ENCODE results near the gene MRPL3. TPM values are rescaled to one million over a fixed set of nuclear protein-coding genes. Genes with fewer than 3 reads are reported as not detected.

The MRPL3 gene
- total RNA-seq, 2 experiments from 2014 or later, result 61.4 to 63.5 TPM

- Mint-ChIP-seq H3K4me3 (no peak overlapping the region), H3K36me3 (ENCODE audit: low read depth) (peaks cover 49% of the 10 kb centered on the region), H3K27ac (peak overlapping the region; percentile 21), H3K9me3 (no peaks in the 10 kb centered on the region), H3K4me1 (peaks cover 22% of the 10 kb centered on the region), H3K27me3 (no peaks in the 10 kb centered on the region)
- ChIA-PET POLR2A (interaction anchor here (1.1 to 1.3 kb wide), 2 partner anchors 17 to 103 kb away, joined by 3 read pairs; partner anchors contain the start of gene NUDT16), CTCF (no interaction called here)
- DNase-seq, result no peak
Observed at GRCh38 chr3:131485119-131485518, 17.7 kb downstream of the MRPL3 start.

DNA sequence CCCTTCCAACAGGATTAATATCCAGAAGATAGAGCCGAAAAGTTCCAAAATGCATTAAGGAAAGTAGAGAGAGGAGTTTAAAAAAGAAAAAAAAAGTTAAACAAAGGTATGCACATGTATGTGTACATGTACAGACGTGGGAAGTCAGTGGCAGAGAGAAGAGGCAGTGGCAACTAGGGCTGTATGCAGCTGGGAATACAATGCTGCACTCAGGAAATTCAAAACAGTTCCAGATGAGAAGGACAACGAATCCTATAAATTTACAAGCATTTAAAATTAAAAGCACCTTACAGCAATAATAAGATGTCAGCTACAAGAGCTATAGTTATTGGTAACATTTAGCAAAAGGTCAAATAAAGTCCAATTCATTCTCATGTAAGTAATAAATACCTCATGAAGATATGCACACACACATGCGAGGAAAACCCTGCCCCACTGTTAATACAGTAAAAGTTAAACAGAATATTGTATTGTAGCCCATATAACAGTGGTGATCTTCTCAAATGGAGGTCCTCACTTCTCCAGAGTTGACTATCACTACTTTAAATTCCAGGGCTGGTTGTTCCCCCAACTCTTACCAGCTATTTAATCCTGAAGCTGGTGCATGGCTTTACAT is 18.2 kb downstream of the MRPL3 start:
- Mint-ChIP-seq H3K27me3 (no peaks in the 10 kb centered on the region), H3K4me3 (no peak overlapping the region), H3K4me1 (peaks cover 22% of the 10 kb centered on the region), H3K27ac (no peak overlapping the region), H3K36me3 (ENCODE audit: low read depth) (peaks cover 52% of the 10 kb centered on the region), H3K9me3 (no peaks in the 10 kb centered on the region)
- ChIA-PET CTCF (no interaction called here), POLR2A (interaction anchor here (1.1 to 1.3 kb wide), 2 partner anchors 17 to 103 kb away, joined by 3 read pairs; partner anchors contain the start of gene NUDT16)
- no peak for DNase-seq

DNA sequence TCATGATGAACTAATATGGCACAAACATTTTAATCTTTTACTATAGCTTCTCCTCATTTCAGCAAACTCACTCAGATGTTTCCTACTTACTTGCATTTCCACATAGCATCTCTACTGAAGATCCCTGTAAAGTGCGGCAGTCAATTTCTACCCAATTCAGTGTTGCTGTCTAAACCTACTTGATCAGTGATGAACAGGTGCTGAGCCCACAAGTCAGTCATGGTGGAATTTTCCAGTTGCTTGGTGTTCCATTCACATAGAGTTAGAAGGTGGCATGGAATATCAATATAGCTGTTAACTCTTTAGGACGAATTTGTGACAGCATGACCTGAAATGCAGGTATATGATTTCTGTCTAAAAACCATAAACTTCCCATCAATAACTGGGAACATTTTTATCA is 22.7 kb downstream of the MRPL3 start:
- no peak overlapping the region for H3K27ac Mint-ChIP-seq
- no peak overlapping the region for H3K4me3 Mint-ChIP-seq
- H3K27me3 Mint-ChIP-seq, result no peaks in the 10 kb centered on the region
- H3K36me3 Mint-ChIP-seq (ENCODE audit: low read depth), result peaks cover 33% of the 10 kb centered on the region
- peaks cover 7% of the 10 kb centered on the region for H3K4me1 Mint-ChIP-seq
- CTCF ChIA-PET, result no interaction called here
- POLR2A ChIA-PET, result interaction anchor here (0.9 to 1.2 kb wide), 2 partner anchors 13 to 38 kb away, joined by 3 read pairs; no protein-coding TSS in a partner anchor
- H3K9me3 Mint-ChIP-seq, result no peaks in the 10 kb centered on the region
- no peak for DNase-seq

GRCh38 chr3:131477813-131478212 is 25.0 kb downstream of the MRPL3 start:
- Mint-ChIP-seq H3K27me3 (no peaks in the 10 kb centered on the region), H3K27ac (no peak overlapping the region), H3K4me1 (peaks cover 18% of the 10 kb centered on the region), H3K36me3 (ENCODE audit: low read depth) (peaks cover 30% of the 10 kb centered on the region), H3K4me3 (no peak overlapping the region), H3K9me3 (no peaks in the 10 kb centered on the region)
- no peak for DNase-seq
- CTCF ChIA-PET, result no interaction called here
- POLR2A ChIA-PET, result no interaction called here

DNA sequence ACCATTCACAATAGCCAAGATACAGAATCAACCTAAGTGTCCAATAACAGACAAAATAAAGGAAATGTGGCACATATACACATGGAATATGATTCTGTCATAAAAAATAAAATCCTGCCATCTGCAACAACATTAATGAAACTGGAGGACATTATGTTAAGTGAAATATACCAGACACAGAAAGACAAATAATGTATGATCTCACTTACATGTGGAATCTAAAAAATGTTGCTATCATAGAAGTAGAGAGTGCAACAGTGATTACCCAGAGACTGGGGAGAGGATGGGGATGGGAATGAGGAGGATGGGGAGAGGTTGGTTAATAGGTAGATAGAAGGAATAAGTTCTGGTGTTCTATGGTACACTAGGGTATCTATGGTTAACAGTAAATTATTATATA is 28.7 kb downstream of the MRPL3 start:
- peaks cover 29% of the 10 kb centered on the region for H3K36me3 Mint-ChIP-seq (ENCODE audit: low read depth)
- no peak overlapping the region for H3K4me3 Mint-ChIP-seq
- H3K27me3 Mint-ChIP-seq, result no peaks in the 10 kb centered on the region
- no peak for DNase-seq
- H3K27ac Mint-ChIP-seq, result no peak overlapping the region
- peaks cover 25% of the 10 kb centered on the region for H3K4me1 Mint-ChIP-seq
- ChIA-PET POLR2A (no interaction called here), CTCF (no interaction called here)
- no peaks in the 10 kb centered on the region for H3K9me3 Mint-ChIP-seq

- H3K4me1 Mint-ChIP-seq, result peaks cover 21% of the 10 kb centered on the region
- no peak overlapping the region for H3K27ac Mint-ChIP-seq
- DNase-seq, result no peak
- POLR2A ChIA-PET, result no interaction called here
- H3K36me3 Mint-ChIP-seq (ENCODE audit: low read depth), result peaks cover 34% of the 10 kb centered on the region
- CTCF ChIA-PET, result no interaction called here
- no peaks in the 10 kb centered on the region for H3K27me3 Mint-ChIP-seq
- H3K9me3 Mint-ChIP-seq, result no peaks in the 10 kb centered on the region
- no peak overlapping the region for H3K4me3 Mint-ChIP-seq
Observed at GRCh38 chr3:131470377-131470776, 32.4 kb downstream of the MRPL3 start.

DNA sequence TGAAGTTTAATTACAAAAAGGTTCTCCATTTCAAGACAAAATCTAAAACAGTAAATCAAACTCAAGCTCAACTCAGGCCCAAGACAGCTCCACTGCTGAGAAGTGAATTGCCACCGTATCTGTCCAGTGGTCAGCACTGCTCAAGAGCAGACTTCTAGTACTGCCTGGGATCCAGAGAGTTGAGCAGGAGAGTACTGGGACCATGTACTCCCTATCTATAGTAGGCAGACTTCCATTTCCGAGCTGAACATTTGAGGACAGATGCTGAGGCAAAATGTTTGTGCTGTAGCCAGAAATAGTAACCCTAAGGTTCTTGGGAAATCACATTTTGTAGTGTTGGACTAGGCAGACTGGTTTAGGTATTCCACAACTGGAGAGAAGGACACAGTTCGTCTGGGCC is 44.1 kb downstream of the MRPL3 start:
- Mint-ChIP-seq H3K27me3 (no peaks in the 10 kb centered on the region), H3K36me3 (ENCODE audit: low read depth) (peaks cover 23% of the 10 kb centered on the region), H3K27ac (no peak overlapping the region), H3K9me3 (no peaks in the 10 kb centered on the region), H3K4me1 (no peaks in the 10 kb centered on the region), H3K4me3 (no peak overlapping the region)
- DNase-seq, result no peak
- POLR2A ChIA-PET, result interaction anchor here (1.1 to 1.2 kb wide), 2 partner anchors 8 to 33 kb away, joined by 3 read pairs; no protein-coding TSS in a partner anchor
- CTCF ChIA-PET, result no interaction called here

DNA sequence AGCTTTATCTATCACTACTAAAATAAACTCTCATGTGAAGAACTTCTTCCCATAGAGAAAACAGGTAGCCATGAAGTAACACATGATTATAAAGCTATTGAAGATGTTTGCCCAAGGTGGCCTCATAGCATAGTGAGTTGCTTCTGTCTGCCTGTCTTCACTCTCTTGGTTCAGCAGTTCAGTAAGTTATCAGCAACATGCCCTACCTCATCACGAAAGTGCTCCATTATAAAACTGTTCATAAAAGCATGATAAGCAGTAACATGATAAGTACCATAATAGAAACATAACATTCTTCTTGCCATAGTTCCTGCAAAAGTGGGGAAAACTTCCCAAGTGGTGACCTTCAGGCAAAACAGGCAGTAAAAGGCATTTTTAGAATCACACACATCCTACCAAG is 45.6 kb downstream of the MRPL3 start:
- Mint-ChIP-seq H3K27me3 (no peaks in the 10 kb centered on the region), H3K9me3 (no peaks in the 10 kb centered on the region), H3K27ac (no peak overlapping the region), H3K4me1 (no peaks in the 10 kb centered on the region), H3K4me3 (no peak overlapping the region), H3K36me3 (ENCODE audit: low read depth) (peaks cover 13% of the 10 kb centered on the region)
- CTCF ChIA-PET, result no interaction called here
- DNase-seq, result no peak
- POLR2A ChIA-PET, result no interaction called here

- H3K36me3 Mint-ChIP-seq (ENCODE audit: low read depth), result peaks cover under 1% of the 10 kb centered on the region
- no peak overlapping the region for H3K27ac Mint-ChIP-seq
- DNase-seq, result no peak
- H3K9me3 Mint-ChIP-seq, result no peaks in the 10 kb centered on the region
- H3K4me3 Mint-ChIP-seq, result no peak overlapping the region
- no peaks in the 10 kb centered on the region for H3K4me1 Mint-ChIP-seq
- ChIA-PET POLR2A (no interaction called here), CTCF (no interaction called here)
- H3K27me3 Mint-ChIP-seq, result no peaks in the 10 kb centered on the region
Observed at GRCh38 chr3:131454501-131454900, 48.3 kb downstream of the MRPL3 start.

- no peak overlapping the region for H3K27ac Mint-ChIP-seq
- H3K36me3 Mint-ChIP-seq (ENCODE audit: low read depth), result peaks cover 3% of the 10 kb centered on the region
- no peaks in the 10 kb centered on the region for H3K27me3 Mint-ChIP-seq
- peaks cover 3% of the 10 kb centered on the region for H3K9me3 Mint-ChIP-seq
- H3K4me3 Mint-ChIP-seq, result no peak overlapping the region
- DNase-seq, result no peak
- H3K4me1 Mint-ChIP-seq, result no peaks in the 10 kb centered on the region
- CTCF ChIA-PET, result no interaction called here
- POLR2A ChIA-PET, result interaction anchor here (0.6 kb wide), 1 partner anchor 75 kb away, joined by 3 read pairs; no protein-coding TSS in a partner anchor
Observed at GRCh38 chr3:131453533-131453932, 49.2 kb downstream of the MRPL3 start.

- Mint-ChIP-seq H3K4me1 (no peaks in the 10 kb centered on the region), H3K27me3 (no peaks in the 10 kb centered on the region), H3K27ac (no peak overlapping the region), H3K36me3 (ENCODE audit: low read depth) (peaks cover 6% of the 10 kb centered on the region), H3K4me3 (no peak overlapping the region), H3K9me3 (peaks cover 5% of the 10 kb centered on the region)
- POLR2A ChIA-PET, result no interaction called here
- DNase-seq, result no peak
- CTCF ChIA-PET, result no interaction called here
Observed at GRCh38 chr3:131447349-131447748, 55.4 kb downstream of the MRPL3 start.

DNA sequence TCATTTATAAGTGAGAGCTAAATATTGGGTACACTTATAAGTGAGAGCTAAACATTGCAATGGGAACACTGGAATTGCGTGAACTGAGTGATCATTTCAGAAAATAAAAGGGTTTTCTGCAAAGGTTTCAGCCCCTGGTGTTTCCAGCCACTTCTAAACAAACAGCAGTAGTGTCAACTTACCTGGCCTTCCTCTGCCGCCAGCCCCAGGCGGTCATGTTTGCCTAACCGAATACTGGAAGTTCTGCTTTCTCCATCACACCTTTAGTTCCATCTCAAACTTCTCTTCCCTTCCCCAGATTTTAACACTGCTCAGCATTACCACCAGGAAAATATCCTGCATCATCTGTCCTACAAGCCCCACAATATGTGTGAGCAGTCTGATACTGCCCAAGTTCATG is 58.6 kb downstream of the MRPL3 start:
- Mint-ChIP-seq H3K4me3 (no peak overlapping the region), H3K27me3 (peaks cover 2% of the 10 kb centered on the region), H3K27ac (no peak overlapping the region), H3K9me3 (peaks cover 5% of the 10 kb centered on the region), H3K36me3 (ENCODE audit: low read depth) (peaks cover 6% of the 10 kb centered on the region), H3K4me1 (no peaks in the 10 kb centered on the region)
- no peak for DNase-seq
- ChIA-PET POLR2A (no interaction called here), CTCF (interaction anchor here (0.6 kb wide), 1 partner anchor 38 kb away, joined by 3 read pairs; no protein-coding TSS in a partner anchor)

- Mint-ChIP-seq H3K4me1 (no peaks in the 10 kb centered on the region), H3K36me3 (ENCODE audit: low read depth) (no peaks in the 10 kb centered on the region), H3K27ac (no peak overlapping the region), H3K4me3 (no peak overlapping the region), H3K27me3 (peaks cover 4% of the 10 kb centered on the region), H3K9me3 (no peaks in the 10 kb centered on the region)
- POLR2A ChIA-PET, result no interaction called here
- CTCF ChIA-PET, result no interaction called here
- no peak for DNase-seq
Observed at GRCh38 chr3:131439084-131439483, 63.7 kb downstream of the MRPL3 start.

DNA sequence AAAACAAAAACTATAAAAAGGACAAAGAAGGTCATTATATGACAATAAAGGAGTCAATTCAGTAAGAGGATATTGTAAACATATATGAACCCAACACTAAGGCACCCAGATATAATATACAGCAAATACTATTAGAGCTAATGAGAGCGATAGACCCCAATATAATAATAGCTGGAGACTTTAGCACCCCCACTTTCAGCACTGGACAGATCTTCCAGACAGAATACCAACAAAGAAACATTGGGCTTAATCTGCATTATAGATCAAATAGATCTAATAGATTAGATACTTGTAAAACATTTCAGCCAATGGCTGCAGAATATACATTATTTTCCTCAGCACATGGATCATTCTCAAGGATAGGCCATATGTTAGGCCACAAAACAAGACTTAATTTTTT is 67.8 kb downstream of the MRPL3 start:
- Mint-ChIP-seq H3K27ac (no peak overlapping the region), H3K4me3 (no peak overlapping the region), H3K36me3 (ENCODE audit: low read depth) (no peaks in the 10 kb centered on the region), H3K4me1 (no peaks in the 10 kb centered on the region), H3K27me3 (peaks cover 6% of the 10 kb centered on the region), H3K9me3 (no peaks in the 10 kb centered on the region)
- POLR2A ChIA-PET, result no interaction called here
- CTCF ChIA-PET, result no interaction called here
- DNase-seq, result no peak

Measured in activated CD4-positive, alpha-beta memory T cell treated with anti-CD3 and anti-CD28 coated beads, Interleukin-2, amount 10 ng/mL, durations not matched to agents 7 days and 5 days (primary cell).